ENCODE data around the gene ATCAY. TPM values are rescaled to one million over a fixed set of nuclear protein-coding genes. Genes with fewer than 3 reads are reported as not detected.

ATCAY gene, protein sequence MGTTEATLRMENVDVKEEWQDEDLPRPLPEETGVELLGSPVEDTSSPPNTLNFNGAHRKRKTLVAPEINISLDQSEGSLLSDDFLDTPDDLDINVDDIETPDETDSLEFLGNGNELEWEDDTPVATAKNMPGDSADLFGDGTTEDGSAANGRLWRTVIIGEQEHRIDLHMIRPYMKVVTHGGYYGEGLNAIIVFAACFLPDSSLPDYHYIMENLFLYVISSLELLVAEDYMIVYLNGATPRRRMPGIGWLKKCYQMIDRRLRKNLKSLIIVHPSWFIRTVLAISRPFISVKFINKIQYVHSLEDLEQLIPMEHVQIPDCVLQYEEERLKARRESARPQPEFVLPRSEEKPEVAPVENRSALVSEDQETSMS
- total RNA-seq, result not detected

GRCh38 chr19:3880471-3881271, at the start of gene ATCAY:
Gene ATCAY, plus strand, starts transcription at chr19:3880685. Its CDS starts 5,083 bp downstream, at chr19:3885768.
- H3K4me1 ChIP-seq (ENCODE audit: control insufficient read depth in 1 of 2, low read depth in 2 of 2), result no peaks in the 10 kb centered on the region
- no peak within 1 kb of the TSS for H3K27ac ChIP-seq
- H3K4me3 ChIP-seq, result no peak within 1 kb of the TSS
- DNase-seq (ENCODE audit: low spot score) (no peak), ATAC-seq (ENCODE audit: insufficient number of reproducible peaks, low FRiP score, low read depth) (no peak)
- no peaks in the 10 kb centered on the region for H3K36me3 ChIP-seq
- no peak for TF ChIP-seq CTCF (IDR thresholded peaks at IDR 0.05)
- peaks cover 6% of the 10 kb centered on the region for H3K27me3 ChIP-seq (replicated peaks; ENCODE audit: insufficient read depth)
- no peaks in the 10 kb centered on the region for H3K9me3 ChIP-seq

DNA sequence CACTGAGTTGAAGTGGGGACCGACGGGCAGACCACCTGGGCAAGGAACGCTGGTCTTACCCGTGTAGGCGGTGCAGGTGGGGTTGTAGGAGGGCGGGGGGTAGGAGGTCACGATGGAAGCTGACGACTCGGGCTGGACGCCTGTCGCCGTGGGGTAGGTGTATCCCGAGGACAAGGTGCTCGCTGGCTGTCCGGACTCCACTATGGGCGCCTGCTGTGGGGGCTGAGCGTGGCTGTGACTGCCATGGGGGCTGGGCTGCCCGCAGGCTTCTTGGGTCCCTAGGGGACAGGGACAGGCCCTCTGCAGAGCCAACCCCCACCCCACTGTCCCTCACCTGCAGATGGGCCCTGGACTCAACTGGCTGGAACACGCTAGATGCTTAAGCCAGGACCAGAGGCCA, 48.9 kb upstream of the ATCAY start:
- no peaks in the 10 kb centered on the region for H3K9me3 ChIP-seq
- no peak for DNase-seq (ENCODE audit: low spot score)
- no peaks in the 10 kb centered on the region for H3K27me3 ChIP-seq (replicated peaks; ENCODE audit: insufficient read depth)

GRCh38 chr19:3832001-3832400, 48.5 kb upstream of the ATCAY start:
- ATAC-seq (ENCODE audit: insufficient number of reproducible peaks, low FRiP score, low read depth) (no peak), DNase-seq (ENCODE audit: low spot score) (no peak)
- no peak for TF ChIP-seq CTCF (IDR thresholded peaks at IDR 0.05)
- Histone ChIP-seq H3K36me3 (no peaks in the 10 kb centered on the region), H3K27me3 (replicated peaks; ENCODE audit: insufficient read depth) (no peaks in the 10 kb centered on the region), H3K4me3 (no peak overlapping the region), H3K27ac (no peak overlapping the region), H3K9me3 (no peaks in the 10 kb centered on the region), H3K4me1 (ENCODE audit: control insufficient read depth in 1 of 2, low read depth in 2 of 2) (no peaks in the 10 kb centered on the region)

More for the DNA sequence above, 48.9 kb upstream of the ATCAY start:
- no peak for TF ChIP-seq CTCF (IDR thresholded peaks at IDR 0.05)
- no peak for ATAC-seq (ENCODE audit: insufficient number of reproducible peaks, low FRiP score, low read depth)
- H3K4me1 ChIP-seq (ENCODE audit: control insufficient read depth in 1 of 2, low read depth in 2 of 2), result no peaks in the 10 kb centered on the region
- no peak overlapping the region for H3K27ac ChIP-seq
- no peak overlapping the region for H3K4me3 ChIP-seq
- H3K36me3 ChIP-seq, result no peaks in the 10 kb centered on the region

DNA sequence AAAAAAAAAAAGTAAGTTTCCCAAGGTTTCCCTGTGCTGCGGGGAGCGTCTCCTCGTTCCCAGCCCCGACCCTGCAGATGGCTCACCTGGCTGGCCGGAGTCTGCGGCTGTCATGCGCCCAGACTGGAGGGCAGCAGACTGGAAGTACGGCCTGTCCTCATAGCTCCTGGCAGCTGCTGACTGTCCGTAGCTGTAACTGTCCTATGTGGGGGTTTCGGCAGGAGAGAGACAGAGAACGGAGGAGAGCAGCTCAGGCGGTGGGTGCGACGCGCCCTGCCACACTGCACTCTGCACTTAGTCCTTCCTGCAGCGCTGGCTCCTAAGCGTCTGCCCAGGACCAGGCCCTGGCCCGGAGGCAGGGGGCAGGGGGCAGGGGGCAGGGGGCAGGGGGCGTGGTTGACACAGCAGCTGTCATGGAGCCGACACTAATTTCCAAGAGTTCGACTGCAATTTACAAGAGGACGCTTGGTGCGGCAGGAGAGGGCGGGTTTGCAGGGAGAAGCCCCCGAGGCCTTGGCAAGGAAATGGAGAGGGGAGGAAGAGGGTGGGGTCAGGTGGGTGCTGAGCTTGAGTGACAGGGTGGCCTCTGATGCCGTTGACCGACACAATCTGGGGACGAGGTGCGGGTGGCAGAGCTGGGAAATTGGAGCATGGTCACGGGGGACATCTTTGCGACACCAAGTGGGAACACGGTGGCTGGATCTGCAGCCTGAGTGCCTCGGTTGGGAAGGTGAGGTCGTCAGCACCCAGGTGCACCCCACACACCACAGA, 46.7 kb upstream of the ATCAY start:
- Histone ChIP-seq H3K36me3 (no peaks in the 10 kb centered on the region), H3K27ac (no peak overlapping the region), H3K4me3 (no peak overlapping the region), H3K9me3 (no peaks in the 10 kb centered on the region), H3K27me3 (replicated peaks; ENCODE audit: insufficient read depth) (no peaks in the 10 kb centered on the region), H3K4me1 (ENCODE audit: control insufficient read depth in 1 of 2, low read depth in 2 of 2) (no peaks in the 10 kb centered on the region)
- TF ChIP-seq CTCF (IDR thresholded peaks at IDR 0.05), result no peak
- no peak for ATAC-seq (ENCODE audit: insufficient number of reproducible peaks, low FRiP score, low read depth)
- no peak for DNase-seq (ENCODE audit: low spot score)

All from thoracic aorta (tissue), 2 donors.